ENCODE data around the gene ATP5MC2. TPM values are rescaled to one million over a fixed set of nuclear protein-coding genes. Genes with fewer than 3 reads are reported as not detected.
"Not testable (repeated sequence)": the region's sequence is repeated elsewhere in the genome, so short reads cannot be mapped to it uniquely, and the experiment has no call there.

The ATP5MC2 gene
- 100 to 1,000 TPM; 226 to 241 TPM for total RNA-seq

GRCh38 chr12:53675701-53676607, at the start of gene ATP5MC2:
Gene ATP5MC2, minus strand, starts transcription at chr12:53676083. Its CDS starts 3,469 bp downstream, at chr12:53672614.
- Mint-ChIP-seq H3K4me3 (peak within 1 kb of the TSS; percentile 90), H3K4me1 (peaks cover 22% of the 10 kb centered on the region), H3K27me3 (peaks cover 28% of the 10 kb centered on the region), H3K36me3 (peaks cover 20% of the 10 kb centered on the region), H3K9me3 (no peaks in the 10 kb centered on the region), H3K27ac (peak within 1 kb of the TSS; percentile 93)
- DNase-seq: peak; percentile 96
- peak; percentile 97 for ATAC-seq (ENCODE audit: low read depth)
- POLR2A ChIA-PET: interaction anchor here (0.6 to 1.6 kb wide), 11 partner anchors 9 to 540 kb away, joined by 3 to 12 read pairs (median 4); partner anchors contain the start of genes ATF7 and TARBP2

- Mint-ChIP-seq H3K4me1 (peaks cover 12% of the 10 kb centered on the region), H3K4me3 (no peak overlapping the region), H3K9me3 (no peaks in the 10 kb centered on the region), H3K27ac (no peak overlapping the region), H3K27me3 (no peaks in the 10 kb centered on the region), H3K36me3 (no peaks in the 10 kb centered on the region)
- DNase-seq (no peak), ATAC-seq (ENCODE audit: low read depth) (no peak)
- POLR2A ChIA-PET: no interaction called here
These were observed 46.7 kb upstream of the ATP5MC2 start for GRCh38 chr12:53722450-53723041.

GRCh38 chr12:53720946-53721345, 45.1 kb upstream of the ATP5MC2 start:
- H3K36me3 Mint-ChIP-seq: no peaks in the 10 kb centered on the region
- DNase-seq: no peak
- POLR2A ChIA-PET: interaction anchor here (1.0 kb wide), 1 partner anchor 26 kb away, joined by 3 read pairs; no protein-coding TSS in a partner anchor
- no peak for ATAC-seq (ENCODE audit: low read depth)
- no peak overlapping the region for H3K4me3 Mint-ChIP-seq
- H3K27ac Mint-ChIP-seq: no peak overlapping the region
- H3K9me3 Mint-ChIP-seq: no peaks in the 10 kb centered on the region
- no peaks in the 10 kb centered on the region for H3K27me3 Mint-ChIP-seq
- peaks cover 2% of the 10 kb centered on the region for H3K4me1 Mint-ChIP-seq

- POLR2A ChIA-PET: no interaction called here
- H3K36me3 Mint-ChIP-seq: no peaks in the 10 kb centered on the region
- no peaks in the 10 kb centered on the region for H3K27me3 Mint-ChIP-seq
- ATAC-seq (ENCODE audit: low read depth) (no peak), DNase-seq (no peak)
- no peaks in the 10 kb centered on the region for H3K4me1 Mint-ChIP-seq
- H3K9me3 Mint-ChIP-seq: no peaks in the 10 kb centered on the region
- H3K4me3 Mint-ChIP-seq: no peak overlapping the region
- no peak overlapping the region for H3K27ac Mint-ChIP-seq
These were observed 43.8 kb upstream of the ATP5MC2 start for GRCh38 chr12:53719649-53720048.

- not testable (repeated sequence) for H3K4me1 Mint-ChIP-seq; H3K36me3 Mint-ChIP-seq; H3K9me3 Mint-ChIP-seq; DNase-seq; H3K27ac Mint-ChIP-seq; ATAC-seq (ENCODE audit: low read depth); H3K27me3 Mint-ChIP-seq; H3K4me3 Mint-ChIP-seq
- POLR2A ChIA-PET: interaction anchor here (0.6 to 0.7 kb wide), 2 partner anchors 11 to 1726 kb away, joined by 3 to 4 read pairs; no protein-coding TSS in a partner anchor
These were observed 42.7 kb upstream of the ATP5MC2 start for GRCh38 chr12:53718567-53718966.

- H3K27ac Mint-ChIP-seq: peak overlapping the region; percentile 36
- no peak for DNase-seq
- H3K9me3 Mint-ChIP-seq: no peaks in the 10 kb centered on the region
- no peaks in the 10 kb centered on the region for H3K4me1 Mint-ChIP-seq
- H3K4me3 Mint-ChIP-seq: no peak overlapping the region
- POLR2A ChIA-PET: no interaction called here
- ATAC-seq (ENCODE audit: low read depth): no peak
- H3K36me3 Mint-ChIP-seq: peaks cover 2% of the 10 kb centered on the region
- no peaks in the 10 kb centered on the region for H3K27me3 Mint-ChIP-seq
These were observed 41.4 kb upstream of the ATP5MC2 start for GRCh38 chr12:53717319-53717718.

GRCh38 chr12:53714004-53714403, 38.1 kb upstream of the ATP5MC2 start:
- peaks cover 2% of the 10 kb centered on the region for H3K36me3 Mint-ChIP-seq
- no peaks in the 10 kb centered on the region for H3K4me1 Mint-ChIP-seq
- ATAC-seq (ENCODE audit: low read depth): no peak
- peaks cover 4% of the 10 kb centered on the region for H3K27me3 Mint-ChIP-seq
- no peak overlapping the region for H3K27ac Mint-ChIP-seq
- POLR2A ChIA-PET: no interaction called here
- no peak overlapping the region for H3K4me3 Mint-ChIP-seq
- DNase-seq: no peak
- no peaks in the 10 kb centered on the region for H3K9me3 Mint-ChIP-seq

GRCh38 chr12:53713516-53713915, 37.6 kb upstream of the ATP5MC2 start:
- Mint-ChIP-seq H3K27me3 (peaks cover 7% of the 10 kb centered on the region), H3K36me3 (peaks cover 2% of the 10 kb centered on the region), H3K4me1 (no peaks in the 10 kb centered on the region), H3K9me3 (no peaks in the 10 kb centered on the region), H3K4me3 (no peak overlapping the region), H3K27ac (no peak overlapping the region)
- no peak for DNase-seq
- ATAC-seq (ENCODE audit: low read depth): no peak
- POLR2A ChIA-PET: no interaction called here

- POLR2A ChIA-PET: no interaction called here
- Mint-ChIP-seq H3K36me3 (peaks cover 2% of the 10 kb centered on the region), H3K4me1 (no peaks in the 10 kb centered on the region), H3K27me3 (peaks cover 13% of the 10 kb centered on the region), H3K9me3 (no peaks in the 10 kb centered on the region), H3K4me3 (no peak overlapping the region), H3K27ac (no peak overlapping the region)
- DNase-seq (no peak), ATAC-seq (ENCODE audit: low read depth) (no peak)
These were observed 36.3 kb upstream of the ATP5MC2 start for GRCh38 chr12:53712059-53712643.

- Mint-ChIP-seq H3K27me3 (peaks cover 26% of the 10 kb centered on the region), H3K36me3 (peaks cover 2% of the 10 kb centered on the region), H3K9me3 (no peaks in the 10 kb centered on the region), H3K4me3 (no peak overlapping the region), H3K4me1 (no peaks in the 10 kb centered on the region), H3K27ac (no peak overlapping the region)
- ATAC-seq (ENCODE audit: low read depth) (no peak), DNase-seq (no peak)
- POLR2A ChIA-PET: no interaction called here
These were observed 34.2 kb upstream of the ATP5MC2 start for GRCh38 chr12:53710091-53710490.

GRCh38 chr12:53709671-53710070, 33.8 kb upstream of the ATP5MC2 start:
- H3K36me3 Mint-ChIP-seq: peaks cover 2% of the 10 kb centered on the region
- H3K27me3 Mint-ChIP-seq: peaks cover 30% of the 10 kb centered on the region
- no peak overlapping the region for H3K27ac Mint-ChIP-seq
- ATAC-seq (ENCODE audit: low read depth) (no peak), DNase-seq (no peak)
- no peaks in the 10 kb centered on the region for H3K4me1 Mint-ChIP-seq
- no peak overlapping the region for H3K4me3 Mint-ChIP-seq
- POLR2A ChIA-PET: no interaction called here
- no peaks in the 10 kb centered on the region for H3K9me3 Mint-ChIP-seq

- ATAC-seq (ENCODE audit: low read depth) (no peak), DNase-seq (no peak)
- no peak overlapping the region for H3K4me3 Mint-ChIP-seq
- no peaks in the 10 kb centered on the region for H3K36me3 Mint-ChIP-seq
- H3K27ac Mint-ChIP-seq: no peak overlapping the region
- peaks cover 2% of the 10 kb centered on the region for H3K4me1 Mint-ChIP-seq
- H3K27me3 Mint-ChIP-seq: peaks cover 57% of the 10 kb centered on the region
- no peaks in the 10 kb centered on the region for H3K9me3 Mint-ChIP-seq
- POLR2A ChIA-PET: no interaction called here
These were observed 30.2 kb upstream of the ATP5MC2 start for GRCh38 chr12:53706080-53706479.

- POLR2A ChIA-PET: no interaction called here
- no peaks in the 10 kb centered on the region for H3K9me3 Mint-ChIP-seq
- ATAC-seq (ENCODE audit: low read depth): no peak
- no peak for DNase-seq
- H3K4me3 Mint-ChIP-seq: no peak overlapping the region
- H3K36me3 Mint-ChIP-seq: no peaks in the 10 kb centered on the region
- no peak overlapping the region for H3K27ac Mint-ChIP-seq
- H3K4me1 Mint-ChIP-seq: peaks cover 2% of the 10 kb centered on the region
- peaks cover 72% of the 10 kb centered on the region for H3K27me3 Mint-ChIP-seq
These were observed 27.9 kb upstream of the ATP5MC2 start for GRCh38 chr12:53703756-53704155.

All from activated naive CD8-positive, alpha-beta T cell treated with anti-CD3 and anti-CD28 coated beads, Interleukin-2, amount 10 ng/mL, durations not matched to agents 7 days and 5 days (primary cell).